BLaER1 (cell line): ENCODE measurements around the gene ZBTB34.

Experiments used
- H3K27ac ChIP-seq: shearing (Covaris generic); formaldehyde crosslinking; 2 replicates; pipeline ENCODE4 v1.8.1; 2022
- H3K27me3 ChIP-seq: shearing (Covaris generic); formaldehyde crosslinking; 2 replicates; pipeline ENCODE4 v1.8.1; 2022
- H3K36me3 ChIP-seq: shearing (Covaris generic); formaldehyde crosslinking; 2 replicates; pipeline ENCODE4 v1.8.1; 2022
- H3K4me1 ChIP-seq: shearing (Covaris generic); formaldehyde crosslinking; 2 replicates; pipeline ENCODE4 v1.8.1; 2022
- H3K4me2 ChIP-seq: shearing (Covaris generic); formaldehyde crosslinking; 2 replicates; pipeline ENCODE4 v1.8.1; 2022
- H3K4me3 ChIP-seq: shearing (Covaris generic); formaldehyde crosslinking; 2 replicates; pipeline ENCODE4 v1.8.1; 2022
- H3K9ac ChIP-seq: shearing (Covaris generic); formaldehyde crosslinking; 2 replicates; pipeline ENCODE4 v1.8.1; 2022
- H3K9me3 ChIP-seq: shearing (Covaris generic); formaldehyde crosslinking; 2 replicates; pipeline ENCODE4 v1.8.1; 2022
- H4K20me1 ChIP-seq: shearing (Covaris generic); formaldehyde crosslinking; 2 replicates; pipeline ENCODE4 v1.8.1; 2022
- Cebpa-rat ChIP-seq: shearing (Covaris generic); IDR thresholded peaks from 2 replicates; pipeline ENCODE4 v1.8.1; 2022

ZBTB34 gene

GRCh38 chr9:126933334-126933980 is 73.0 kb downstream of the ZBTB34 start:
- Histone ChIP-seq H3K27ac (no peak overlapping the region), H4K20me1 (peaks cover 25% of the 10 kb centered on the region; the same call in 1 of the 2 replicates), H3K9me3 (no peaks in the 10 kb centered on the region), H3K9ac (no peak overlapping the region), H3K36me3 (no peaks in the 10 kb centered on the region), H3K4me2 (no peak overlapping the region), H3K27me3 (no peaks in the 10 kb centered on the region), H3K4me1 (no peaks in the 10 kb centered on the region), H3K4me3 (no peak overlapping the region)
- TF ChIP-seq Cebpa-rat, result no peak

GRCh38 chr9:126934441-126934840 is 74.0 kb downstream of the ZBTB34 start:
- H3K36me3 ChIP-seq, result no peaks in the 10 kb centered on the region
- H3K27me3 ChIP-seq, result no peaks in the 10 kb centered on the region
- no peak overlapping the region for H3K9ac ChIP-seq
- no peaks in the 10 kb centered on the region for H3K4me1 ChIP-seq
- no peak overlapping the region for H3K4me2 ChIP-seq
- H3K27ac ChIP-seq, result no peak overlapping the region
- no peaks in the 10 kb centered on the region for H3K9me3 ChIP-seq
- no peak overlapping the region for H3K4me3 ChIP-seq
- peaks cover 30% of the 10 kb centered on the region; the same call in 1 of the 2 replicates for H4K20me1 ChIP-seq
- TF ChIP-seq Cebpa-rat, result no peak
